GM18519 (cell line): Measurements from ENCODE around the gene DGKQ.
"Not testable (repeated sequence)": the region's sequence is repeated elsewhere in the genome, so short reads cannot be mapped to it uniquely, and the experiment has no call there.

Experiments used
- ATAC-seq: cut with Tn5 transposase; IDR thresholded peaks from one replicate; pipeline ENCODE4 v1.9.1; 2021; ENCODE audit warnings: mild to moderate bottlenecking, moderate library complexity; ENCODE audit not compliant: unreplicated experiment, low FRiP score

The DGKQ gene

GRCh38 chr4:930028-930551 lies 43.3 kb downstream of the DGKQ start:
- ATAC-seq, result no peak

- ATAC-seq, result no peak
These were observed 44.1 kb downstream of the DGKQ start for GRCh38 chr4:929096-929765.

GRCh38 chr4:927566-927965 lies 45.8 kb downstream of the DGKQ start:
- ATAC-seq, result not testable (repeated sequence)

DNA sequence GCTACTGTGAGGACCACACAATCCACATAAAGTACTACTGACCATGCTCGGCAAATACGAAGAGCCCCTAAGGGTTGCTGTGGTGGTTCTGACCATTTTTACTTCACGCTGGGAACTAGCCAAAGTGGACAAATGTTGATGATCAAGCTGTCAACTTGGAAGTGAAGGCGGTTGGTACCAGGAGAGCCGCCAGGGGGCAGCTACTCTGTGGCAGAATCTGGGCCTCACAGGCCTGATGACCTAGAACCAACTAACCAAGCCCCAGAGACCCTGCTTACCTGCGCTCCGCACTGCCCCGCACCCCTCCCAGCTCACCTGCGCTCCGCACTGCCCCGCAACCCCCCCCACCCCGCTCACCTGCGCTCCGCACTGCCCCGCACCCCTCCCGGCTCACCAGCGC lies 46.8 kb downstream of the DGKQ start:
- no peak for ATAC-seq

- no peak for ATAC-seq
These were observed 47.4 kb downstream of the DGKQ start for GRCh38 chr4:925771-926500.

- ATAC-seq, result no peak
These were observed 48.2 kb downstream of the DGKQ start for GRCh38 chr4:925171-925570.

DNA sequence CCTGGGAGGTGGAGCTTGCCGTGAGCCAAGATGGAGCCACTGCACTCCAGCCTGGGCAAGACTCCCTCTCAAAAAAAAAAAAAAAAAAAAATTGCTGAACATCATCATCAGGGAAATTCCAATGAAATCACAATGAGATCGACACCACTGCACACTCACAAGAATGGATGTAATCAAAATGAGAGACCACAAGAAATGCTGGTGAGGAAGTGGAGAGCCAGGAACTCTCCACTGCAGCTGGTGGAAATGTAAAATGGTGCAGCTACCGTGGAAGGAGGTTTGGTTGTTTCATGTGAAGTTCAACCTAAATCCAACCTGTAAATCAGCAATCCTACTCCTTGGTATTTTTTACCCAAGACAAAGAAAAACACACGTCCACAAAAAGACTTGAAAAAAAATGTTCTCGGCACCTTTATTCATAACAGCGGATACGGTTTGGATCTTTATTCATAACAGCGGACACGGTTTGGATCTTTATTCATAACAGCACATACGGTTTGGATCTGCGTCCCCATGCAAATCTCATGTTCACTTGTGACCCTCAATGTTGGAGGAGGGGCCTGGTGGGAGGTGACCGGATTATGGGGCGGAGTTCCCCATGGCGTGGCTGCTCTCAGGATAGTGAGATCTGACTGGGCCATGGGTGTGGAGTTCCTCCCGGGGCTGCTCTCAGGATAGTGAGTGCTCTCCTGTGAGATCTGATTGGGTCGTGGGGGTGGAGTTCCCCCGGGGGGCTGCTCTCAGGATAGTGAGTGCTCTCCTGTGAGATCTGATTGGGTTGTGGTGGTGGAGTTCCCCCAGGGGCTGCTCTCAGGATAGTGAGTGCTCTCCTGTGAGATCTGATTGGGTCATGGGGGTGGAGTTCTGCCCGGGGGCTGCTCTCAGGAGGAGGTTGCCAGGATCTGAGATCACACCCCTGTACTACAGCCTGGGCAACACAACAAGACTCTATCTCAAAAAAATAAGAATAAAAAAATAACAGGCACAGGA lies 49.0 kb downstream of the DGKQ start:
- no peak for ATAC-seq

DNA sequence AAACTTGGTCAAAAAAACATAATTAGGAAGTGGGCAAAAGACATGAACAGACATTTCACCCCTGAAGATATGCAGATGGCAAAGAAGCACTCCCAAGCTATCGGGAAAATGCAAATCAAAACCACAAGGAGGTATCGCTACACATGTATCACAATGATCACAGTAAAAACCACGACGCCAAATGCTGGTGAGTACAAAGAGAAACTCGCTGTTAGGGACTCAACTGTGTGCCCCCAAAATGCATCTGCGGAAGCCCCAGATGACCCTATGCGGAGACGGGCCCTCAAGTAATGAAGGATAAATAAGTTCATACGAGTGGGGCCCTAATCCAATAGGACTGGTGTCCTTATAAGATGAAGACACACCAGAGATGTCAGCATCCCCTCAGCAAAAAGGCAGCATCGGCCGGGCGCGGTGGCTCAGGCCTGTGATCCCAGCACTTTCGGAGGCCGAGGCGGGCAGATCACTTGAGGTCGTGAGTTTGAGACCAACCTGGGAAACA lies 51.5 kb downstream of the DGKQ start:
- no peak for ATAC-seq

DNA sequence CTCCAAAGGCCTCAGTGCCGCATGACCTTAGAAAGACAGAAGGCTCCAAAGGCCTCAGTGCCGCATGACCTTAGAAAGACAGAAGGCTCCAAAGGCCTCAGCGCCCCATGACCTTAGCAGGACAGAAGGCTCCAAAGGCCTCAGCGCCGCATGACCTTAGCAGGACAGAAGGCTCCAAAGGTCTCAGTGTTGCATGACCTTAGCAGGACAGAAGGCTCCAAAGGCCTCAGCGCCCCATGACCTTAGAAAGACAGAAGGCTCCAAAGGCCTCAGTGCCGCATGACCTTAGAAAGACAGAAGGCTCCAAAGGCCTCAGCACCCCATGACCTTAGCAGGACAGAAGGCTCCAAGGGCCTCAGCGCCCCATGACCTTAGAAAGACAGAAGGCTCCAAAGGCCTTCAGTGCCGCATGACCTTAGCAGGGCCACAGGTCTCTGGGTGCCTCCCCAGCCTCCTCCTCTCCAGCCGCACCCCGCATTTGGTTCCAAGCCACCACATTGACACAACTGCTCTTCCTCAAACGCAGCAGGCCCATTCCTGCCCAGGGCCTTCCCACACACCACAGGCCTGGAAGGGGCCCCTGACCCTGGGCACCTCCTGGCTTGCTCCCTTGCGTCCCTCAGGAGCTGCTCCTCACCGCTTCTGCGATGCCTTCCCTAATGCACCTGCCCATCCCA lies 54.2 kb downstream of the DGKQ start:
- not testable (repeated sequence) for ATAC-seq

DNA sequence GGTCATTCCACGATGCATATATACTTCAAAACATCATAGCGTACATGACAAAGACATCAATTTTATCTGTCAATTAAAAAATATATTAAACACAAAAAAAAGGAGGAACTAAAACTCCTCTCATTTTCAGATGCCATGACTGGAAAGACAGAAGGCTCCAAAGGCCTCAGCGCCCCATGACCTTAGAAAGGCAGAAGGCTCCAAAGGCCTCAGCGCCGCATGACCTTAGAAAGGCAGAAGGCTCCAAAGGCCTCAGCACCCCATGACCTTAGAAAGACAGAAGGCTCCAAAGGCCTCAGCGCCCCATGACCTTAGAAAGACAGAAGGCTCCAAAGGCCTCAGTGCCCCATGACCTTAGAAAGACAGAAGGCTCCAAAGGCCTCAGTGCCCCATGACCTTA lies 54.8 kb downstream of the DGKQ start:
- not testable (repeated sequence) for ATAC-seq

DNA sequence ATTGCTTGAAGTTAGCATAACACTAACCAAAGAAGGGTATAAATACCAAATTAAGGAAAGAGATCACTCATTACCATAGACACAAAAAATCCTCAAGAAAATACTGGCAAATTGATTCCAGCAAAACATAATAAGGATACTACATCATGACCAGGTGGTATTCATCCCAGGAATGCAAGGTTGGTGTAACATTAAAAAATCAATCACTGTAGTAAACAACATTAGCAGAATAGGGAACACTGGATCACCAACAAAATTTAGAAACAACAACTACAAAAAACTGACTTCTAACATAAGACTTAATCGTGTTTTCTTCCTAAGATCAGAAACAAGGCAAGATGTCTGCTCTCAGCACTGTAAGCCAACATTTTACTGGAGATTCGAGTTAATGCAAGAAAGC lies 55.4 kb downstream of the DGKQ start:
- no peak for ATAC-seq

- ATAC-seq, result no peak
These were observed 55.9 kb downstream of the DGKQ start for GRCh38 chr4:917466-917865.

DNA sequence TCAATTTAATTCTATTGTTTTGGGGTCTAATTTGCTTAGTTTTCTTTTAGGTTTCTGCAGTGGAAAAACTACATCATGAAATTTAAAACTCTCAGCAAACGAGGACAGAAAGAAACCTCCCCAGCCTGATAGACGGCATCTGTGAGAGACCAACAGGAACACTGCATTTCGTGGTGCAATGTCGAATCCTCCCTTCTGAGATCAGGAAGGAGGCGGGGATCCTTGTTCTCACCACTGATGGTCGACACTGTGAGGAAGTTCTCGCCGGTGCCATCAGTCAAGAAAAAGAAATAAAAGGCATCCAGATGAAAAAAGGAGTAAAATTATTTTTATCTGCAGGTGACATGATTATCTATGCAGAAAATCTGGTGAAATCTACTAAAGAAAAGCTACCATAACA lies 57.8 kb downstream of the DGKQ start:
- no peak for ATAC-seq

DNA sequence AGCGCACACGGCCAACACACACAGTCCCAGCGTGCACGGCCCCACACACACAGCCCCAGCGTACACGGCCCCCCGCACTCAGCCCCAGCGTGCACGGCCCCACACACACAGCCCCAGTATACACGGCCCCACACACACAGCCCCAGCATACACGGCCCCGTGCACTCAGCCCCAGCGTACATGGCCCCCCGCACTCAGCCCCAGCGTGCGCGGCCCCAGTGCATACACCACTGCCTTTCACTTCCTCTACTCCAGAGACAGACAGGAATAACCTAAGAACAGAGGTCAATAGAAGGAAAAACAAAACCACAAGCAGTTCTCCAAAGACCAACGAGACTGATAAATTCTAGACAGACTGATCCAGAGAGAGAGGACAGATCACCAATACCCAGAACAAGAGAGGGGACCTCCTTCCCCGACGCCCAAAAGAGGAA lies 58.3 kb downstream of the DGKQ start:
- no peak for ATAC-seq

DNA sequence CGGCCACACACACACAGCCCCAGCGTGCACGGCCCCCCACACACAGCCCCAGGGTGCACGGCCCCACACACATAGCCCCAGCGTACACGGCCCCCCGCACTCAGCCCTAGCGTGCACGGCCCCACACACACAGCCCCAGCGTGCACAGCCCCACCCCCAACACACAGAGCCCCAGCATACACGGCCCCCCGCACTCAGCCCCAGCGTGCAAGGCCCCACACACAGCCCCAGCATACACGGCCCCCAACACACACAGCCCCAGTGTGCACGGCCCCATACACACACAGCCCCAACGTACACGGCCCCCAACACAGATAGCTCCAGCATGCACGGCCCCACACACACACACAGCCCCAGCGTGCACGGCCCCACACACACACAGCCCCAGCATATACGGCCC lies 58.8 kb downstream of the DGKQ start:
- ATAC-seq, result no peak

DNA sequence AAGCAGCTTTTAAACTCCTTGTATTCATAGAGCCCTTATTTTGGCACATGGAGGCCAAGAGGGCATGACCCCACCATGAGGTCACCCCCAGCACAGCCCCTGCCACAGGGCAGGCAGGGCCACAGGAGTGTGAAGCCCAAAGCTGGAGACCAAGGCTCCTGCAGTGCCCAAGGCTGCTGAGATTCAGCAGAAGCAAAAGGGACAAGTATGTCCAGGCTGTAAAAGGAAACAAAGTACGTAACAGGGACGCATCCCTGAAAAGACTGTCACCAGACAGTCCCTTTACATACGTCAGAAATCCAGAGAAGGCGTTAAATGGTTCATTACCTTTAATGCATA lies 60.1 kb downstream of the DGKQ start:
- ATAC-seq, result no peak

GRCh38 chr4:912548-913279 lies 60.7 kb downstream of the DGKQ start:
- ATAC-seq, result no peak

DNA sequence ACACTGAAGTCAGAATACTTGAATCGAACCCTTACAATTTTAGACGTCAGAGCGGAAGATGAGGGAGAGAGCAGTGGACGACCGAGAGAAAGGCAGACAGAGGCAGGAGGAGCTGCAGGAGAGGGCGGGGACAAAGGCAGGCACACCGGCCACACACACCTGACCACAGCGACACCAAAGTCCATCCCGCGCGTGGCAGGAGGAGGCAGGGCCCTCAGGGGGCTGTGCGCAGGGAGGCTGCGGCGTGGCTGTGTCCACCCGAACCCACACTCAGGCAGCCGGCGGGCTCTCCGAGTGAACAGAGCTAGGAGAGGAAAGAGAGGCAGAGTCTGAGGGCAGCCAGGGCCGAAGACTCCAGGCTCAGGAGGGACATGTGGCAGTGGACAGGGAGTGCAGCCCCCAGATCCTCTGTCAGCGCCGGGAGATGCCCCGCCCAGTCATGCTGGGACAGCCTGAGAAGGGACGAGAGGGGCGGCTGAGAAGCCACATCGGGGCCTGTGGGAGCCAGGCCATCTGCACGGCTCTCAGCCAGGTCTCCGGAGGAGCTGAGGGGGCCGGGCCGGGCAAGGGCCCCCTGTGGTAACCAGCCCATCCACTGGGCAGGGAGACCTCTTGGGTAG lies 61.4 kb downstream of the DGKQ start:
- ATAC-seq, result no peak

DNA sequence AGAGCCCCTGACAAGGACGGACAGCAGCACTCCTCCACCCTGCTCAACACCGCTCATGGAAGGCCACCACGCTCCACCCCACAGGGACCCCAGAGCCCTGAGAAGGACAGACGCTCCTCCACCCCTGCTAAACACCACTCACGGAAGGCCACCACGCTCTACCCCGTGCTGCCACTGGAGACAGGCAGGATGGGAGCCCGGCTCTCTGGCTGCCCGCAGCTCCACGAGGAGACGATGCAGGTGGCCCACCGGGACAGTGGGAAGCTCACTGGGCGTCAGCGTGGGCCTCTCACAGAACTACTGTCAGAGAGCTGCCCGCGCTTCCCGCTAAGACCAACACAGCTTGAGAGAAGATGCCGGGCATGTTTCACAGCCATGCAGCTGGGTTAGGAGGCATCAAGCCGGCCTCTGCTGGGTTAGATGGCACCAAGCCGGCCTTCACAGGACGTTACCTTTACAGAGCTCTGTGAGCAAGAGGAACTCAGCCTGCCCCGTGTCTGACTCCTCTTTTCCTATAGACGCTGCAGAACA lies 62.1 kb downstream of the DGKQ start:
- ATAC-seq, result no peak
